HG03432 (cell line): ENCODE results near the gene CDT1.
A peak's percentile ranks its signal among the peaks of the same experiment; 100 is the strongest.

ENCODE experiments used
- ATAC-seq: cut with Tn5 transposase; IDR thresholded peaks from one replicate; pipeline ENCODE4 v1.9.1; 2021; ENCODE audit warnings: mild to moderate bottlenecking, moderate library complexity; ENCODE audit not compliant: unreplicated experiment

Gene CDT1

GRCh38 chr16:88803264-88803987, at the start of gene CDT1:
Gene CDT1 (plus strand): TSS chr16:88803789. CDS start chr16:88803832, 43 bp downstream.
- peak; percentile 56 for ATAC-seq

GRCh38 chr16:88754109-88754911, 49.3 kb upstream of the CDT1 start:
- ATAC-seq, result no peak

- ATAC-seq, result no peak
Measured at GRCh38 chr16:88754912-88755744, 48.5 kb upstream of the CDT1 start.

- ATAC-seq, result no peak
Measured at GRCh38 chr16:88755745-88756443, 47.7 kb upstream of the CDT1 start.

GRCh38 chr16:88758227-88758943, 45.2 kb upstream of the CDT1 start:
- no peak for ATAC-seq

GRCh38 chr16:88758944-88759244, 44.7 kb upstream of the CDT1 start:
- no peak for ATAC-seq

- no peak for ATAC-seq
Measured at GRCh38 chr16:88759245-88759975, 44.2 kb upstream of the CDT1 start.

- ATAC-seq, result no peak
Measured at GRCh38 chr16:88759976-88760350, 43.6 kb upstream of the CDT1 start.

GRCh38 chr16:88760424-88761142, 43.0 kb upstream of the CDT1 start:
- ATAC-seq, result no peak

- no peak for ATAC-seq
Measured at GRCh38 chr16:88761143-88761534, 42.5 kb upstream of the CDT1 start.

GRCh38 chr16:88761830-88762229, 41.8 kb upstream of the CDT1 start:
- ATAC-seq, result no peak

- no peak for ATAC-seq
Measured at GRCh38 chr16:88762258-88762870, 41.2 kb upstream of the CDT1 start.

GRCh38 chr16:88762941-88763340, 40.6 kb upstream of the CDT1 start:
- no peak for ATAC-seq

GRCh38 chr16:88763502-88764053, 40.0 kb upstream of the CDT1 start:
- no peak for ATAC-seq

GRCh38 chr16:88764080-88764479, 39.5 kb upstream of the CDT1 start:
- no peak for ATAC-seq

GRCh38 chr16:88764913-88765349, 38.7 kb upstream of the CDT1 start:
- ATAC-seq, result no peak

- no peak for ATAC-seq
Measured at GRCh38 chr16:88766975-88767374, 36.6 kb upstream of the CDT1 start.

GRCh38 chr16:88767546-88768070, 36.0 kb upstream of the CDT1 start:
- ATAC-seq, result no peak
